Neural progenitor cell (in vitro differentiated cells): ENCODE data around the gene GDF7. TPM values are rescaled to one million over a fixed set of nuclear protein-coding genes. Genes with fewer than 3 reads are reported as not detected.

ENCODE experiments used
- DNase-seq: peaks from one replicate; pipeline ENCODE4 v3.0.0-alpha.2; 2016; ENCODE audit warnings: low spot score
- H2AFZ ChIP-seq: fragments of 200-600 bp; sonication (generic); replicated peaks from 2 replicates; pipeline ENCODE4 v1.6.1; 2016; ENCODE audit warnings: antibody characterized with exemption
- H3F3A ChIP-seq: fragments of 200-600 bp; sonication (generic); 2 replicates; pipeline ENCODE4 v1.6.1; 2016; ENCODE audit warnings: antibody characterized with exemption, low read depth
- H3K27ac ChIP-seq: fragments of 200-600 bp; sonication (generic); 2 replicates; pipeline ENCODE4 v1.5.1; 2016; ENCODE audit warnings: mild to moderate bottlenecking
- H3K27me3 ChIP-seq: fragments of 200-600 bp; sonication (generic); 2 replicates; pipeline ENCODE4 v1.6.1; 2016; ENCODE audit warnings: mild to moderate bottlenecking, moderate library complexity
- H3K36me3 ChIP-seq: fragments of 200-600 bp; sonication (generic); 2 replicates; pipeline ENCODE4 v1.5.1; 2016
- H3K4me1 ChIP-seq: fragments of 200-600 bp; sonication (generic); 2 replicates; pipeline ENCODE4 v1.6.1; 2016; ENCODE audit warnings: mixed run types
- H3K4me2 ChIP-seq: fragments of 200-600 bp; sonication (generic); 2 replicates; pipeline ENCODE4 v1.6.1; 2016
- H3K4me3 ChIP-seq: fragments of 200-600 bp; sonication (generic); 2 replicates; pipeline ENCODE4 v1.5.1; 2016
- H3K79me2 ChIP-seq: fragments of 200-600 bp; sonication (generic); 2 replicates; pipeline ENCODE4 v1.6.1; 2016; ENCODE audit warnings: low read depth
- H3K9ac ChIP-seq: fragments of 200-600 bp; sonication (generic); 2 replicates; pipeline ENCODE4 v1.6.1; 2016
- H3K9me3 ChIP-seq: fragments of 200-600 bp; sonication (generic); 2 replicates; pipeline ENCODE4 v1.5.1; 2016; ENCODE audit warnings: low read depth
- H4K20me1 ChIP-seq: fragments of 200-600 bp; sonication (generic); 2 replicates; pipeline ENCODE4 v1.6.1; 2016; ENCODE audit warnings: low read depth
- H3K27ac Mint-ChIP-seq: 3 replicates; pipeline ENCODE4 v1.8.0; 2021; ENCODE audit warnings: mixed read lengths
- H3K27me3 Mint-ChIP-seq: 2 replicates; pipeline ENCODE4 v1.8.0; 2022; ENCODE audit warnings: low read depth, mild to moderate bottlenecking, inconsistent platforms, moderate library complexity, mixed read lengths; ENCODE audit not compliant: insufficient read depth
- H3K36me3 Mint-ChIP-seq: 3 replicates; pipeline ENCODE4 v1.8.0; 2021; ENCODE audit warnings: mixed read lengths
- H3K4me1 Mint-ChIP-seq: 3 replicates; pipeline ENCODE4 v1.8.0; 2021; ENCODE audit warnings: mixed read lengths
- H3K4me3 Mint-ChIP-seq: 3 replicates; pipeline ENCODE4 v1.8.0; 2021; ENCODE audit warnings: mild to moderate bottlenecking, moderate library complexity, mixed read lengths
- H3K9me3 Mint-ChIP-seq: 3 replicates; pipeline ENCODE4 v1.8.0; 2020; ENCODE audit warnings: mixed read lengths
- CTCF ChIP-seq: fragments of 200-600 bp; sonication (generic); IDR thresholded peaks from 2 replicates; pipeline ENCODE4 v1.5.1; 2017; ENCODE audit warnings: antibody characterized with exemption, mild to moderate bottlenecking
- EZH2 ChIP-seq: fragments of 200-600 bp; sonication (generic); IDR thresholded peaks from 2 replicates; pipeline ENCODE4 v1.6.1; 2017; ENCODE audit warnings: antibody characterized with exemption, mild to moderate bottlenecking, moderate library complexity
- EZH2phosphoT487 ChIP-seq: fragments of 200-600 bp; sonication (generic); IDR thresholded peaks from 2 replicates; pipeline ENCODE4 v1.6.1; 2017; ENCODE audit warnings: antibody characterized with exemption
- total RNA-seq: library from RNA; depleted of rRNA; stranded (reverse); fragments of >200 nt; gene quantifications from 2 replicates; pipeline ENCODE4 v1.2.3, GENCODE V29; 2015; ENCODE audit warnings: low replicate concordance

Gene GDF7
- total RNA-seq, 1 donor from 2014 or later: not detected

- TF ChIP-seq CTCF: no peak
- TF ChIP-seq EZH2: no peak
- no peak for TF ChIP-seq EZH2phosphoT487
- Mint-ChIP-seq H3K9me3 (no peaks in the 10 kb centered on the region), H3K4me1 (no peaks in the 10 kb centered on the region), H3K27ac (no peak overlapping the region), H3K36me3 (peaks cover 7% of the 10 kb centered on the region), H3K27me3 (peaks cover 2% of the 10 kb centered on the region), H3K4me3 (no peak overlapping the region)
- H3K4me2 ChIP-seq: no peak overlapping the region
- no peaks in the 10 kb centered on the region for H3K4me1 ChIP-seq
- no peaks in the 10 kb centered on the region for H3K9me3 ChIP-seq
- H3K27ac ChIP-seq: no peak overlapping the region
- no peak overlapping the region for H3K9ac ChIP-seq
- no peak for DNase-seq
- H2AFZ ChIP-seq: no peak overlapping the region
- H4K20me1 ChIP-seq: peaks cover 10% of the 10 kb centered on the region
- no peaks in the 10 kb centered on the region for H3K36me3 ChIP-seq
- H3K27me3 ChIP-seq: no peaks in the 10 kb centered on the region
- H3F3A ChIP-seq: no peaks in the 10 kb centered on the region
- H3K4me3 ChIP-seq: no peak overlapping the region
- H3K79me2 ChIP-seq: no peaks in the 10 kb centered on the region
Measured at GRCh38 chr2:20697322-20697934, 30.5 kb downstream of the GDF7 start.

- Histone ChIP-seq H3K27me3 (no peaks in the 10 kb centered on the region), H3K4me3 (no peak overlapping the region), H3K27ac (no peak overlapping the region), H3F3A (no peaks in the 10 kb centered on the region), H3K79me2 (no peaks in the 10 kb centered on the region), H3K9ac (no peak overlapping the region), H3K4me1 (no peaks in the 10 kb centered on the region), H4K20me1 (peaks cover 5% of the 10 kb centered on the region), H3K36me3 (no peaks in the 10 kb centered on the region), H3K4me2 (no peak overlapping the region), H2AFZ (no peak overlapping the region), H3K9me3 (no peaks in the 10 kb centered on the region)
- peaks cover 2% of the 10 kb centered on the region for H3K27me3 Mint-ChIP-seq
- no peaks in the 10 kb centered on the region for H3K9me3 Mint-ChIP-seq
- H3K4me1 Mint-ChIP-seq: no peaks in the 10 kb centered on the region
- H3K4me3 Mint-ChIP-seq: no peak overlapping the region
- no peak overlapping the region for H3K27ac Mint-ChIP-seq
- TF ChIP-seq CTCF: no peak
- no peak for DNase-seq
- H3K36me3 Mint-ChIP-seq: peaks cover 7% of the 10 kb centered on the region
Measured at GRCh38 chr2:20698916-20699613, 32.1 kb downstream of the GDF7 start.

- peaks cover 2% of the 10 kb centered on the region for H3K27me3 Mint-ChIP-seq
- no peak for DNase-seq
- no peak for TF ChIP-seq CTCF
- no peak for TF ChIP-seq EZH2
- no peak for TF ChIP-seq EZH2phosphoT487
- H3K9me3 ChIP-seq: no peaks in the 10 kb centered on the region
- H3K4me3 Mint-ChIP-seq: no peak overlapping the region
- no peak overlapping the region for H2AFZ ChIP-seq
- H3K9me3 Mint-ChIP-seq: no peaks in the 10 kb centered on the region
- H3K9ac ChIP-seq: no peak overlapping the region
- no peaks in the 10 kb centered on the region for H3K27me3 ChIP-seq
- no peak overlapping the region for H3K27ac ChIP-seq
- H3K4me3 ChIP-seq: no peak overlapping the region
- no peak overlapping the region for H3K27ac Mint-ChIP-seq
- peaks cover 7% of the 10 kb centered on the region for H3K4me1 ChIP-seq
- peaks cover 3% of the 10 kb centered on the region for H3K4me1 Mint-ChIP-seq
- H3F3A ChIP-seq: no peaks in the 10 kb centered on the region
- no peaks in the 10 kb centered on the region for H3K36me3 ChIP-seq
- peaks cover 10% of the 10 kb centered on the region for H4K20me1 ChIP-seq
- H3K4me2 ChIP-seq: no peak overlapping the region
- peaks cover 3% of the 10 kb centered on the region for H3K79me2 ChIP-seq
- H3K36me3 Mint-ChIP-seq: peaks cover 4% of the 10 kb centered on the region
Measured at GRCh38 chr2:20702563-20702962, 35.6 kb downstream of the GDF7 start.
